NCI-H460 (cell line): ENCODE results near the gene CLIC4. TPM values are rescaled to one million over a fixed set of nuclear protein-coding genes. Genes with fewer than 3 reads are reported as not detected.
A peak's percentile ranks its signal among the peaks of the same experiment; 100 is the strongest.
"Not testable (repeated sequence)": the region's sequence is repeated elsewhere in the genome, so short reads cannot be mapped to it uniquely, and the experiment has no call there.

Source experiments
- DNase-seq: peaks from one replicate; pipeline ENCODE4 v3.0.0-alpha.2; 2016; ENCODE audit warnings: low read depth; ENCODE audit errors: extremely low read depth
- polyA plus RNA-seq: library from polyadenylated mRNA; depleted of rRNA; stranded (reverse); fragments of >200 nt; gene quantifications from 2 replicates; pipeline ENCODE4 v1.2.3, GENCODE V29; 2014; cell fraction: nucleus; rRNA removed
- total RNA-seq: library from RNA; depleted of rRNA; stranded (reverse); fragments of >200 nt; shearing (Covaris generic); gene quantifications from 2 replicates; pipeline ENCODE4 v1.2.3, GENCODE V29; 2014; rRNA removed

CLIC4 gene
- total RNA-seq: 170 and 172 TPM in 2 replicates
- polyA plus RNA-seq: 38.3 and 53.2 TPM in 2 replicates

- peak; percentile 97 for DNase-seq
Observed at GRCh38 chr1:24744911-24745710, at the start of gene CLIC4. CLIC4 (plus strand) TSS chr1:24745447; CDS start chr1:24745554, 107 bp downstream.

- DNase-seq: no peak
Observed at GRCh38 chr1:24696041-24696755, 49.0 kb upstream of the CLIC4 start.

- DNase-seq: no peak
Observed at GRCh38 chr1:24696756-24697330, 48.4 kb upstream of the CLIC4 start.

GRCh38 chr1:24697453-24698001 is 47.7 kb upstream of the CLIC4 start:
- not testable (repeated sequence) for DNase-seq

GRCh38 chr1:24698326-24698725 is 46.9 kb upstream of the CLIC4 start:
- DNase-seq: not testable (repeated sequence)

GRCh38 chr1:24699628-24700027 is 45.6 kb upstream of the CLIC4 start:
- DNase-seq: no peak

- no peak for DNase-seq
Observed at GRCh38 chr1:24702511-24703293, 42.5 kb upstream of the CLIC4 start.

GRCh38 chr1:24704411-24705259 is 40.6 kb upstream of the CLIC4 start:
- no peak for DNase-seq

- DNase-seq: peak; percentile 80
Observed at GRCh38 chr1:24705260-24706073, 39.8 kb upstream of the CLIC4 start.

GRCh38 chr1:24706074-24706389 is 39.2 kb upstream of the CLIC4 start:
- not testable (repeated sequence) for DNase-seq

- DNase-seq: no peak
Observed at GRCh38 chr1:24707687-24708086, 37.6 kb upstream of the CLIC4 start.

GRCh38 chr1:24708938-24709337 is 36.3 kb upstream of the CLIC4 start:
- DNase-seq: no peak

- DNase-seq: no peak
Observed at GRCh38 chr1:24709791-24710441, 35.3 kb upstream of the CLIC4 start.

GRCh38 chr1:24711329-24711728 is 33.9 kb upstream of the CLIC4 start:
- DNase-seq: no peak

- no peak for DNase-seq
Observed at GRCh38 chr1:24713176-24713575, 32.1 kb upstream of the CLIC4 start.

- DNase-seq: no peak
Observed at GRCh38 chr1:24713736-24714135, 31.5 kb upstream of the CLIC4 start.

GRCh38 chr1:24714859-24715520 is 30.3 kb upstream of the CLIC4 start:
- no peak for DNase-seq

- no peak for DNase-seq
Observed at GRCh38 chr1:24715658-24716057, 29.6 kb upstream of the CLIC4 start.
